DND-41 (cell line): ENCODE data around the gene GPRIN2.
A peak's percentile ranks its signal among the peaks of the same experiment; 100 is the strongest.
"Not testable (repeated sequence)": the region's sequence is repeated elsewhere in the genome, so short reads cannot be mapped to it uniquely, and the experiment has no call there.

Source experiments
- ATAC-seq: fragments of 200-7000 bp; cut with Tn5 transposase; 3 replicates; pipeline ENCODE4 v1.9.1; 2021; ENCODE audit warnings: low read depth; ENCODE audit not compliant: insufficient read depth
- DNase-seq: peaks from one replicate; pipeline ENCODE4 v3.0.0-alpha.2; 2020
- H2AFZ ChIP-seq: 2 replicates; pipeline ENCODE4 v1.6.0; 2012; ENCODE audit warnings: low read depth, low read length
- H3K27ac ChIP-seq: 2 replicates; pipeline ENCODE4 v1.5.1; 2012; ENCODE audit warnings: low read length, inconsistent platforms
- H3K27me3 ChIP-seq: fragments of 200-600 bp; sonication (generic); 2 replicates; pipeline ENCODE4 v1.6.0; 2012; ENCODE audit warnings: low read length, mild to moderate bottlenecking, inconsistent platforms; ENCODE audit not compliant: insufficient read depth, poor library complexity
- H3K36me3 ChIP-seq: 2 replicates; pipeline ENCODE4 v1.5.1; 2012; ENCODE audit warnings: low read length, inconsistent platforms; ENCODE audit not compliant: insufficient read depth
- H3K4me1 ChIP-seq: 2 replicates; pipeline ENCODE4 v1.5.1; 2012; ENCODE audit warnings: mild to moderate bottlenecking, low read length; ENCODE audit not compliant: insufficient read depth
- H3K4me2 ChIP-seq: 2 replicates; pipeline ENCODE4 v1.6.0; 2012; ENCODE audit warnings: mild to moderate bottlenecking, moderate library complexity, low read length, inconsistent platforms; ENCODE audit not compliant: insufficient read depth
- H3K4me3 ChIP-seq, 2 experiments: fragments of 200-600 bp in 1 of 2; shearing (Covaris generic) in 1 of 2; 2 replicates each; pipeline ENCODE4 v1.5.1; 2012 to 2016; ENCODE audit warnings: inconsistent platforms in 2 of 2, low read length in 2 of 2, mild to moderate bottlenecking in 2 of 2, low read depth in 1 of 2, moderate library complexity in 1 of 2
- H3K79me2 ChIP-seq: 2 replicates; pipeline ENCODE4 v1.6.0; 2012; ENCODE audit warnings: low read length, inconsistent platforms; ENCODE audit not compliant: insufficient read depth
- H3K9ac ChIP-seq: 2 replicates; pipeline ENCODE4 v1.6.0; 2012; ENCODE audit warnings: low read depth, mild to moderate bottlenecking, inconsistent platforms, low read length, moderate library complexity
- H3K9me3 ChIP-seq: 2 replicates; pipeline ENCODE4 v1.5.1; 2012; ENCODE audit warnings: low read length, moderate library complexity, mild to moderate bottlenecking, inconsistent platforms; ENCODE audit not compliant: insufficient read depth, severe bottlenecking
- H4K20me1 ChIP-seq: 2 replicates; pipeline ENCODE4 v1.6.0; 2012; ENCODE audit warnings: low read length; ENCODE audit not compliant: insufficient read depth
- EZH2 ChIP-seq: IDR thresholded peaks from 3 replicates; pipeline ENCODE4 v1.6.1; 2012; ENCODE audit warnings: borderline replicate concordance, low read depth, mild to moderate bottlenecking, moderate library complexity, low read length, inconsistent platforms; ENCODE audit not compliant: severe bottlenecking
- TF ChIP-seq, protein P1 (sequence below): IDR thresholded peaks from 2 replicates; pipeline ENCODE4 v1.5.1; 2012; ENCODE audit warnings: borderline replicate concordance, low read length, moderate library complexity, mild to moderate bottlenecking; ENCODE audit not compliant: poor library complexity, severe bottlenecking; ENCODE audit errors: extremely low read depth

GPRIN2 gene

DNA sequence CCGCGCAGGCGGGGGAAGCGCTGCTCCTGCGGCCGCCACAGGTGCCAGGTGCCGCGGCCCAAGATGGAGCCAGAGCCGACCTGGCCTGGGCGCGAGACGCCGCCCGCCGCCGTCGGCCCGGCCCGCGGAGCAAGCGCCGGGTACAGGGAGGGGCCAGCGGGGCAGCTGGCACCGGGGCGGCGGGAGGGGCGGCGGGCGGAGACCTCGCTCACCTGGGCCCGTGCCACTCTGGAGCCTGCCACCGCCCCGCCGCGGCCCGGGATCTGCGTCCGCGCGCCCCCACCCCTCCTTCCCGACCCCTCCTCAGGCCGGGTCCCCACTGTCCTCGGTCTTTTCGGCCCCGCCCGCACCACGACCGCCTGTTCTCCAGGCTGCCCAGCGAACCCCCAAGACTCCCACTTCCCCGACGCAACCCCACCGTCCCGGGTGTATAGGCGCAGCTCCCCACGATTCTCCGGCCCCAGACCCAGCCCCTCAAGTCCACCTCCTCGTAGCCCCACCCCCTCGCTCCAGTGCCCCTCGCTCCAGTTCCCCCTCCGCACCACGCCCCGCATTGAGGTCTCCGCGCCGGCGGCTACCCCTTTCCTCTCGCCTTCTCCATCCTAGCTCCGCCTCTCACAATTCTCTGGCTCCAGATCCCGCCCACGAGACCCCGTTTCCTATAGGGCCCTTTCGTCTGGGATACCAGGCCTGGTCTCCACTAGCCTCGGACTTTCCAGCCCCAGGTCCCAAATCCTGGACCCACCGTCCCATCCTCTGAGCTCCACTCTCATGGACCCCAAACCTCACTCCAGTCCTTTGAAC lies at the start of gene GPRIN2:
TSS of gene GPRIN2 (minus strand) at position 144 of the 804 bp plus-strand sequence. CDS start 5,922 bp downstream, outside the sequence.
- DNase-seq (peak; percentile 3), ATAC-seq (no peak)
- Histone ChIP-seq H4K20me1 (peaks cover 3% of the 10 kb centered on the region; the same call in 1 of the 2 replicates), H3K27ac (no peak within 1 kb of the TSS), H3K4me3 (no peak within 1 kb of the TSS), H3K4me2 (no peak within 1 kb of the TSS), H2AFZ (no peak within 1 kb of the TSS), H3K27me3 (peaks cover 17% of the 10 kb centered on the region), H3K4me1 (no peaks in the 10 kb centered on the region), H3K79me2 (no peaks in the 10 kb centered on the region), H3K9ac (no peak within 1 kb of the TSS), H3K36me3 (no peaks in the 10 kb centered on the region), H3K9me3 (no peaks in the 10 kb centered on the region)
- TF ChIP-seq EZH2, result no peak
- TF ChIP-seq, protein P1, sequence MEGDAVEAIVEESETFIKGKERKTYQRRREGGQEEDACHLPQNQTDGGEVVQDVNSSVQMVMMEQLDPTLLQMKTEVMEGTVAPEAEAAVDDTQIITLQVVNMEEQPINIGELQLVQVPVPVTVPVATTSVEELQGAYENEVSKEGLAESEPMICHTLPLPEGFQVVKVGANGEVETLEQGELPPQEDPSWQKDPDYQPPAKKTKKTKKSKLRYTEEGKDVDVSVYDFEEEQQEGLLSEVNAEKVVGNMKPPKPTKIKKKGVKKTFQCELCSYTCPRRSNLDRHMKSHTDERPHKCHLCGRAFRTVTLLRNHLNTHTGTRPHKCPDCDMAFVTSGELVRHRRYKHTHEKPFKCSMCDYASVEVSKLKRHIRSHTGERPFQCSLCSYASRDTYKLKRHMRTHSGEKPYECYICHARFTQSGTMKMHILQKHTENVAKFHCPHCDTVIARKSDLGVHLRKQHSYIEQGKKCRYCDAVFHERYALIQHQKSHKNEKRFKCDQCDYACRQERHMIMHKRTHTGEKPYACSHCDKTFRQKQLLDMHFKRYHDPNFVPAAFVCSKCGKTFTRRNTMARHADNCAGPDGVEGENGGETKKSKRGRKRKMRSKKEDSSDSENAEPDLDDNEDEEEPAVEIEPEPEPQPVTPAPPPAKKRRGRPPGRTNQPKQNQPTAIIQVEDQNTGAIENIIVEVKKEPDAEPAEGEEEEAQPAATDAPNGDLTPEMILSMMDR, result no peak

DNA sequence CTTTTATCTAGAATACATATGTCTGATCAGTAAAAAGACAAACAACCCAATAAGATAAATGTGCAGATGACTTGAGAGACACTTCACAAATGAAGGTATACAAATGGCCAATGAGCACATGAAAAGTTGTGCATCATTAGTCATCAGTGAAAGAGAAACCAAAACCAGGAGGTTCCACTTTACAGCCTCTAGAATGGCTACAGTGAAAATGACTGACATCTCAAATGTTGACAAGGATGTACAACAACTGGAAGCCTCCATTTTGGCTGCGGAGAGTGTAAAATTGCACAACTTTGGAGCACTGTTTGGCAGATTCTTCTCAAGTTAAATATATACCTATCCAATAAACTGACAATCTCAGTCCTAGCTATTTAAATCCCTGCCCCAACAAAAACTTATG lies 44.1 kb upstream of the GPRIN2 start:
- H3K27me3 ChIP-seq, DNase-seq, H4K20me1 ChIP-seq, H3K9ac ChIP-seq, H3K4me3 ChIP-seq, H3K79me2 ChIP-seq, H3K9me3 ChIP-seq, H3K27ac ChIP-seq, H3K4me1 ChIP-seq, H3K4me2 ChIP-seq, H2AFZ ChIP-seq, H3K36me3 ChIP-seq: not testable (repeated sequence)
- ATAC-seq, result peak; percentile 65

DNA sequence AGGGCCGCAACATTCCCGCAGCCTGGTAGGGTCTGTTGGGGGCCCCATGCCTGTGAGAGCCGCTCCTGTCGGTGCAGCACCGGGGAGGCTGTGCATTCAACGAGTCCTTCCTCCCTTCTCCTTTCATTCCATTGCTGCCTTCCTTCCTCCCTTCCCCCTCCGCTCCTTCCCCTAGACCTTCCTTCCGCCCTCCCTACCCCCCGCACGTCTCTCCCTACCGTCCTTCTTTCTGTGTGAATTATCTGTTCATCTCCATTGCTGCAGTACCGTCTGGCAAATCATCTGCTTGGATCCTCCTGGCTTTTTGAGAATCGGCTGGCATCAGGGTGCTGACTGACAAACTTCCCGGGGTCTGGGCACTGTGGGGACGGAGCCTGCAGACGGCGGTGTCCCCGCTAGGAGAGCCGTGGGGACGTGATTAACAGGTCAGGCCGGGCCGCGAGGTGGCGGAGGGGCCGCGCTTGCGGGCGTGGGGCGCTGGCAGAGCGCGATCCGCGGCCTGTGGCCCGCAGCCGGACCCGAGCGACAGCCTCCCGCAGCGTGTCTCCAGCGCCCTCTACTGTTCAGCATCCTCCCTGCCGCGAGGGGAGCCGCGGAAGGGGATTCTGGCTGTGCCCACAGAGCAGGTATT lies 41.3 kb upstream of the GPRIN2 start:
- Histone ChIP-seq H2AFZ (peak overlapping the region; percentile 62; the same call in 1 of the 2 replicates), H3K4me3 (peak overlapping the region in 1 of 2 experiments; percentile 49; a peak in 2 of 4 replicates), H3K4me2 (peak overlapping the region; percentile 53)
- not testable (repeated sequence) for H3K4me1 ChIP-seq, H3K27me3 ChIP-seq, H3K9ac ChIP-seq, H3K36me3 ChIP-seq, H3K79me2 ChIP-seq, H4K20me1 ChIP-seq, H3K9me3 ChIP-seq, H3K27ac ChIP-seq
- peak; percentile 29 for DNase-seq
- ATAC-seq, result peak; percentile 88

DNA sequence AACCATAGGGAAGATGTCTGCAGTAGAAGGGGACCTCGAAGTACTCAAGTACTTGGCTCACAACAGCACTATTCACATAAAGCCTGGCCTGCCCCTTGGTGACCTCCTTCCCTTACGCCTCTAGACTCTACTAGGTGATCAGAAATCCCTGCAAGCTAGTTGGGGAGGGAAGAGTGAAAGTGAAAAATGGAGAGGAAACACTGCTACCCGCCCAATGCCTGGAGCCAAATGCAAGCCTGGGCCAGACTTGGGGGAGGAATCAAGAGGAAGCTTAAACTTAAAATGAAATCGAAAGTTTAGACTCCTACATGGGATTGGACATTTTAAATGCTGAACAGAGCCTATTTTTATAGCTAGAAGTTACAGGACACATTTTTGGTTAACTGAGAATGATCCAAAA lies 40.1 kb upstream of the GPRIN2 start:
- H2AFZ ChIP-seq, DNase-seq, H3K9me3 ChIP-seq, H3K9ac ChIP-seq, H3K4me1 ChIP-seq, H3K36me3 ChIP-seq, H4K20me1 ChIP-seq, ATAC-seq, H3K4me2 ChIP-seq, H3K79me2 ChIP-seq, H3K4me3 ChIP-seq, H3K27ac ChIP-seq, H3K27me3 ChIP-seq: not testable (repeated sequence)

DNA sequence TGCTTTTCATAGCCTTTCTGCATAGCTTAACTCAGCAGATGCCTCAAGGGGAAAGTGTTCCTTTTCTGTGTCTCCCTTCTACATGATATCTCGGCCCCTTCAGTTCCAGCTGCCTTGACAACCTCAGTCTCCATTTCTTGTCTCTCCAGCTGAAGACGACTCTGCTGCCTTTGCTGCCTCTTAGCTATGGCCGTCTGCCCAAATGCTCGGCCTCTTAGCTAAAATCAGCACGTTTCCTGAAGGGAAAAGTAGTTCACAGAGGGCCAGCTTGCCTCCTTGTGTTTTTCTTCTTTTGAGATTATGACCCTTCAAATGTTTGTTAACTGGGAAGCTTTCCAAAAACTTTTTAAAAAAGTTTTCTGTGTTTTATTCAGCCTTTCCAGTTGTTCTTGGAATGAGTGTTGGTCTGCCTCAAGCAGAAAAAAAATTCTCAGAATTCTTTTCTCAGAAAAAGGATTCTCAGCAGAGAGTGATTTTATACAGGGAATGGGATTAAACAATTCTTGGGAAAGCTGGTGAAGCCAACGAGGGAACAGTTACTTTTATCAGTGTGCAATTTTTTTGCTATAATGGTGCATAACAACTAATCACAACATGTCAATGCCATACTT lies 38.1 kb upstream of the GPRIN2 start:
- H3K79me2 ChIP-seq, ATAC-seq, H4K20me1 ChIP-seq, H3K4me2 ChIP-seq, H3K36me3 ChIP-seq, H2AFZ ChIP-seq, H3K4me3 ChIP-seq, H3K27me3 ChIP-seq, H3K27ac ChIP-seq, H3K9ac ChIP-seq, DNase-seq, H3K9me3 ChIP-seq, H3K4me1 ChIP-seq: not testable (repeated sequence)

DNA sequence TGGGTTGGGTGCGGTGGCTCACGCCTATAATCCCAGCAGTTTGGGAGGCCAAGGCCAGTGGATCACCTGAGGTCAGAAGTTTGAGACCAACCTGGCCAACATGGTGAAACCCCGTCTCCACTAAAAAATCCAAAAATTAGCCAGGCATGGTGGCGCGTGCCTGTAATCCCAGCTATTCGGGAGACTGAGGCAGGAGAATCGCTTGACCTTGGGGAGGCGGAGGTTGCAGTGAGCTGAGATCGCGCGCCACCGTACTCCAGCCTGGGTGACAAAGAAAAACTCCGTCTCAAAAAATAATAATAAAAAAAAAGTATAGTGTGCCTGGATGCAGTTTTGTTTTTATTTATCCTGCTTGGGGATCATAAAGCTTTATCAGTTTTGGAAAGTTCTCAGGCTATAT lies 36.8 kb upstream of the GPRIN2 start:
- H3K4me3 ChIP-seq, H3K36me3 ChIP-seq, H3K79me2 ChIP-seq, H4K20me1 ChIP-seq, H3K9ac ChIP-seq, H3K4me2 ChIP-seq, H3K27me3 ChIP-seq, H3K9me3 ChIP-seq, DNase-seq, H3K4me1 ChIP-seq, ATAC-seq, H3K27ac ChIP-seq, H2AFZ ChIP-seq: not testable (repeated sequence)

DNA sequence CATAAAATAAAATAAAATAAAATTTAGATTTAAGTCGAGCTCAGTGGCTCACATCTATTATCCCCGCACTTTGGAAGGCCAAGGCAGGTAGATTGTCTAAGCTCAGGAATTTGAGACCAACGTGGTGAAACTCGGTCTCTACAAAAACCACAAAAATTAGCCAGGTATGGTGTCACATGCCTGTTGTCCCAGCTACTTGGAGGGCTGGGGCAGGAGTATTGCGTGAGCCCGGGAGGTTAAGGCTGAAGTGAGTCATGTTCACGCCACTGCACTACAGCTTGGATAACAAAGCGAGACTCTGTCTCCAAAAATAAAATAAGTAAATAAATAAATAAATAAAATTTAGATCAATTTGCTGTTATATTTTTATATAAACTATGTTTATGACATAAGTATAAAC lies 34.6 kb upstream of the GPRIN2 start:
- H3K4me3 ChIP-seq, ATAC-seq, DNase-seq, H3K4me1 ChIP-seq, H3K27me3 ChIP-seq, H3K79me2 ChIP-seq, H3K9ac ChIP-seq, H4K20me1 ChIP-seq, H2AFZ ChIP-seq, H3K4me2 ChIP-seq, H3K27ac ChIP-seq, H3K9me3 ChIP-seq, H3K36me3 ChIP-seq: not testable (repeated sequence)
